Stimulated activated CD8-positive, alpha-beta memory T cell treated with anti-CD3 and anti-CD28 coated beads, Interleukin-15, amount 100 ng/mL, for 4 hours (primary cell): ENCODE results near the gene BCL2L1.
A peak's percentile ranks its signal among the peaks of the same experiment; 100 is the strongest.
"Not testable (repeated sequence)": the region's sequence is repeated elsewhere in the genome, so short reads cannot be mapped to it uniquely, and the experiment has no call there.

ENCODE experiments used
- DNase-seq, 2 donors: peaks; one replicate each; pipeline ENCODE4 v3.0.0-alpha.2; 2020; ENCODE audit warnings: low read depth in 2 of 2

BCL2L1 gene

DNA sequence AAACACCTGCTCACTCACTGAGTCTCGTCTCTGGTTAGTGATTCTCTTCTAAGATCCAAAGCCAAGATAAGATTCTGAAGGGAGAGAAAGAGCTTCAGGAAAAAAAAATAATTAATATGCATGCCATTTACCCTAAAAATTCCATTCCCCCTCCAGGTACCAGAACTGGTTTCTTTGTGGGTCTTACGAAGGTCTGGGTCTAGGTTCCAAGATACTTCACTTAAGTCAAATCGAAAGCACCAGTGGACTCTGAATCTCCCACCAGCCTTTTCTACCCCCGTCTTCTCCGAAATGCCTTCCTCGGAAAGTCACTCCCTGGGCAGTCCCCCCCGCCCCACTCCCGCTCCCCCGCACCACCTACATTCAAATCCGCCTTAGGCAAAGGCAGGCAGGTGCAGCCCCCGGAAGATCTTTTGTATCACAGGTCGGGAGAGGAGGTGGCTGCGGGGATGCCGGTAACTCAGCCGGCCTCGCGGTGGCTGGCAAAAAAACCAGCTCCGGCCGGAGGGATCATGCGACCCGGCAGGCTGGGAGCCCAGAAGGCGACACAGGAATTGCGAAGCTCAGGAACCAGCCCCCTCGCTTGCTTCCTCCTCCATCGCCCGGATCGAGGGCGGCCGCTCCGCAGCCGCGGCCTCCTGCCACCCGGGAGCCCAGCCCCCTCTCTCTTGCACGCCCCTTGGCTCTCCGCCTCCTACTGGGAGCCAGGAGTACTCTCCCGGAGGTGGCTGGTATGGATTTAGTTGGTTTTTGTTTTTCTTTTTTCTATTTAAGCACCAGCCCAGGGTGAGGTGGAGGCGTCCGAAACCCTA, at the start of gene BCL2L1:
TSS of gene BCL2L1 (minus strand) at position 612 of the 812 bp plus-strand sequence. CDS start 650 bp downstream, outside the sequence.
- DNase-seq = peak; percentile 72 to 80

GRCh38 chr20:31770243-31770642, 47.6 kb upstream of the BCL2L1 start:
- DNase-seq = no peak

- no peak for DNase-seq
Observed at GRCh38 chr20:31769681-31770080, 47.0 kb upstream of the BCL2L1 start.

GRCh38 chr20:31767805-31768204, 45.1 kb upstream of the BCL2L1 start:
- no peak for DNase-seq

- no peak for DNase-seq
Observed at GRCh38 chr20:31764641-31765305, 42.1 kb upstream of the BCL2L1 start.

GRCh38 chr20:31760519-31761240, 38.0 kb upstream of the BCL2L1 start:
- no peak for DNase-seq

DNA sequence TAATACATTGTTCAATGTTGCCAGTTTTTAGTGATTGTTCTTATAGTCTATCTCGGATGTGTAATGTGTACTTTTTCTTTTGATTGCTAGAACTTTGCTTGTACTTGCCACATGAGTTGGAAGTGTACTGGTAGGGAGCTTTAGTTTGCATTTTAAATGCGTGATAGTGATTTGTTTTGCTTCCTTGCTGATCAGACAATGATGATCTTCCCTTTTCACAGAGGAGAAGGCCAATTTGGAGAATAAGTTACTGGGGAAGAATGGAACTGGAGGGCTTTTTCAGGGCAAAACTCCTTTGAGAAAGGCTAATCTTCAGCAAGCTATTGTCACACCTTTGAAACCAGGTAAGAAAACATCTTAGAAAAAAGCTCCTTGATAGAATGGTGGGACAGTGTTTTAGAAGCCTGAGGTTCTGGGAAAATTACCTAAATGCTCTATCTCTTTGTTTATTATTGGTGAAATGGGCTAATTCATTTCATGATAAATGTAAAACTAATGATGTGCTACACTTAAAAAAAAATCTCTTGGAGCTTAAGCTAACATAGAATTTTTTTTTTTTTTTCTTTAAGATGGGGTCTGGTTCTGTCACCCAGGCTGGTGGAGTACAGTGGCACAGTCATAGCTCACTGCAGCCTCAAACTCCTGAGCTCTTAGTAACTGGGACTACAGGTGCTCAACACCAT, 37.3 kb upstream of the BCL2L1 start:
- no peak for DNase-seq

DNA sequence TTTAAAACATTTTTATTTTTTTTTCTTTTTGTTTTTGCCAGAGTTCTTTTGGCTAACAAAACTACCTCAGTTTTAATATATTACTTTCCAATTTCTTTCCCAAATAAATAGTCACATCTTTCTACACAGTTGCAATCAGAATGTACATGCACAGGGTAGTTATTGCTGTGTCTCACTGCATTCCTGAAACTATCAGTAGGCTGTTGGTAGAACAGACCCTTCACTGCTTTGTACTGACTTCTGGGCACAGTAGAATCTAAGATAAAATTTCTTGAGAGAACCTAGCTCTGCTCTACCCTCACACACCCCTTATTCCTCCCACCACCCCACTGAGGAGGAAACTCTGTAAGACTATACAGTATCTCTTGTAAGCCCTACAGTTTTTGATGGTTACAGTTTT, 36.3 kb upstream of the BCL2L1 start:
- DNase-seq = no peak

- no peak for DNase-seq
Observed at GRCh38 chr20:31758521-31758920, 35.9 kb upstream of the BCL2L1 start.

DNA sequence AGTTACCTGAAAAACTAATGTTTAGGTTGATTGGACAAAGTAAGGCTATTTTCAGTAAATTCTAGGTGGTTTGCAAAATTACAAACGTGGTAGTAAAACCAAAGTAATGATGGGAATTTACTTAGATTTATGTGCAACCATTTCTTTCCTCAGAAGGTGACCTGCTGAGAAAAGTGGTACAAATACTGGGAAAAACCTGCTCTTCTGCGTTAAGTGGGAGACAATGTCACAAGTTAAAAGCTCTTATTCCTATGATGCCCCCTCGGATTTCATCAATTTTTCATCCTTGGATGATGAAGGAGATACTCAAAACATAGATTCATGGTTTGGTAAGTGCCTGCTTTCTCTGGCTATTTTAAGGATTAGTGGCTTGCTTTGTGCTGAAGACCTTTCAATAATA, 34.6 kb upstream of the BCL2L1 start:
- DNase-seq = no peak

DNA sequence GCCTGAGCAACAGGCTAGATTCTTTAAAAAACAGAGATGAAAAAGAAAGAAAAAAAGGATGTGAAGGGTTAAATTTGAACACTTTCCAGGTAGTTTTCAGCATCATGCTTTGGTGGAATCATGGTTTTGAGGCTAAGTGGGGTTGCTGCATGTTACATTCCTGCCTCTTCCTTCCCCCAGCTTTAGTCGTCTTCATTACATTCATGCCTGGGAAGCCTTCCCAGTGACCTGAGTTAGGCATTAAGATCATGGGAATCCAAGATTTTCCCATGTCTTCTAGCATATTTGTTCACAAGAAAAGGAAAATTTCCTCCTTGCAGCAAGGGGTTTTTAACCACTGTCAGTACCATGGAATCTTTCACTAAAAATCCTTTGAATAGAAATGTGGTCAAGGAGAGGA, 28.5 kb upstream of the BCL2L1 start:
- DNase-seq = no peak

GRCh38 chr20:31749223-31749622, 26.6 kb upstream of the BCL2L1 start:
- DNase-seq = no peak

DNA sequence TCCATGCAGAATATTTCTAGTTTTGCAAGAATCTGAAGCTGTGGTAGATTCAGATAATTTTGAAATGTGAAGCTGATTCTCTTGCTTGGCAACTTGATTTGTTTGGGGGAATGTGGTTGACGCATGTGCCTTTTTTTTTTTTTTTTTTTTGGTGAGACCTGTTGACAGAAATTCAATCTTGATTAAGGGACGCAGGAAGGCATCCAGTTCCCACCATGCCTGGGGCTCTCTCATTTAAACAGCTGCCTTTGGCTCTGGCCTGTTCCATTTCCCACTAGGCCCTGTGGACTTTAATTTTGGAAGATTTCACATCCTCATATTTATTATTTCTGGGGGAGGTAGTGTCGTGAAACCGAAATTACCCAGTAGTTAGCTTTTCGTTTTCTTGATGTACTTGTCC, 25.0 kb upstream of the BCL2L1 start:
- no peak for DNase-seq

GRCh38 chr20:31747028-31747427, 24.4 kb upstream of the BCL2L1 start:
- not testable (repeated sequence) for DNase-seq

GRCh38 chr20:31746068-31746878, 23.6 kb upstream of the BCL2L1 start:
- no peak for DNase-seq

DNA sequence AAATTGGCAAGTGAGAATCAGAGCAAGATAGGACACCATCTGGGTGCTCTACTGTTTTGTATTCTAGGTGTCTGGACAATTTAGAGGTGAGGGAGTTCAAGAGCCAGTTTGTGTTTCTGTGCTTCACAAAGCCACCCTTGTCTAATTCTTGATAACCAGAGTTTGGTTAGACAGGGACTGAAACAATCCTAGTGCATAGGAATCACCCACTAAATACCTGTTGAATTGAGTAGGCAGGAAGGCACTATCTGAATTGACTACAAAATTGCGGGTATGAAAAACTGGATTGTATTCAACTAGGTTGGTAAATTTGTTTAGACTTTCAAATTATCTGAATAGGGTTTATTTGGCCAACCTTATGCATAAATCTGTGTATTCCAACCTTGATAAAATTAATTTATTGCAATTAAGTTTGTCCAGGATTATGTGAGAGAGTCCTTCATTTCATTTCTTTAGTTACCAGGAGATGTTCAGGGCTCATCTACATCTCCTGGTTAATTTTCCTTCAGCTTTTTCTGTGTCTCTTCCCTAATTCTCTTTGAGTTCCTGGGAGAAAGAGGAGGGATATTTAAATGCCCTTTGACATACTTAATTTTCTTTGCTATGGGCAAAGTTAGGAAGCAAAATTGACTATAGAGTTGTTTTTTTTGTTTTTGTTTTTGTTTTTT, 18.1 kb upstream of the BCL2L1 start:
- DNase-seq = no peak

GRCh38 chr20:31740208-31740607, 17.5 kb upstream of the BCL2L1 start:
- DNase-seq = no peak

DNA sequence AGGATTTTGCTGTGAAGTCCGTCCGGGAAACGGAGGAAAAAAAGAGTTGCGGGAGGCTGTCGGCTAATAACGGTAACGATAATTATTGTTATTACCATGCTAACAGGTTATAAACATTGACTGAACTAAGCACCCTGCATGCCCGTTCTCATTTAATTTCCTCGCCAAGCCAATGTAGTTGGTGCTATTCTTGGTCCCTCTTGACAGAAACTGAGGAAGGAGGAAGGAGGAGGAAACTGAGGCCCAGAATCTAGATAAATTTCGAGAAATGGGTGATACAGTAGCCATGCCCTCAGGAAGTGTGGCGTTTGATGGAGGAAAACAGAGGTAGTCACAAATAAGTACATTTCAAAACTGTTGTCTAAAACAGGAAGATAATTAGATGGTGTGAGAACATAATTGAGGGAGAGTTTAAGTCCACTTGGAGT, 16.9 kb upstream of the BCL2L1 start:
- no peak for DNase-seq

DNA sequence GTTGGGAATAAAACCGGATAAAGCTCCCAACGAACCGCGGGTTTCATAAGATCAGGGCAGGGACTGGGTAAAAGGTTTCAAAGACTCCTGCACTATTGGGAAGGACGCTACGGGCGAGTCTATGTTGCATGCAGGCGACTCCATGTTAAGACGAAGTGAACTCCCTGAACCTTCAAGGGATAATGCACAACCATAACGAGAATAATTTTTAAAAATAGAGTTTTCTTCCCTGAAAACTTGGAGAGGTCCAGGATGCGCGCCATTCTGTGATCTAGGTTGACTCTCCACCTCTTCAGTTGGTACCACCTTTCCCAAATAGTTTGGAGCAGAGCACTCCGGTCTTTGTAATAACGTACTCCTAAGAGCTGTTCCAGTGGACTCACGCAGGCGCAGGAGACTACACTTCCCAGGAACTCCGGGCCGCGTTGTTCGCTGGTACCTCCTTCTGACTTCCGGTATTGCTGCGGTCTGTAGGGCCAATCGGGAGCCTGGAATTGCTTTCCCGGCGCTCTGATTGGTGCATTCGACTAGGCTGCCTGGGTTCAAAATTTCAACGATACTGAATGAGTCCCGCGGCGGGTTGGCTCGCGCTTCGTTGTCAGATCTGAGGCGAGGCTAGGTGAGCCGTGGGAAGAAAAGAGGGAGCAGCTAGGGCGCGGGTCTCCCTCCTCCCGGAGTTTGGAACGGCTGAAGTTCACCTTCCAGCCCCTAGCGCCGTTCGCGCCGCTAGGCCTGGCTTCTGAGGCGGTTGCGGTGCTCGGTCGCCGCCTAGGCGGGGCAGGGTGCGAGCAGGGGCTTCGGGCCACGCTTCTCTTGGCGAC, 16.3 kb upstream of the BCL2L1 start, which contains the start of gene TPX2:
TSS of gene TPX2 (plus strand) at position 562 of the 821 bp plus-strand sequence. CDS start 18,187 bp downstream, outside the sequence.
- peak; percentile 63 to 72 for DNase-seq
